Measurements from ENCODE around the gene CENPM.

GRCh38 chr22:41939981-41940831 is 6.7 kb downstream of the CENPM start:
- TF ChIP-seq, protein P1, sequence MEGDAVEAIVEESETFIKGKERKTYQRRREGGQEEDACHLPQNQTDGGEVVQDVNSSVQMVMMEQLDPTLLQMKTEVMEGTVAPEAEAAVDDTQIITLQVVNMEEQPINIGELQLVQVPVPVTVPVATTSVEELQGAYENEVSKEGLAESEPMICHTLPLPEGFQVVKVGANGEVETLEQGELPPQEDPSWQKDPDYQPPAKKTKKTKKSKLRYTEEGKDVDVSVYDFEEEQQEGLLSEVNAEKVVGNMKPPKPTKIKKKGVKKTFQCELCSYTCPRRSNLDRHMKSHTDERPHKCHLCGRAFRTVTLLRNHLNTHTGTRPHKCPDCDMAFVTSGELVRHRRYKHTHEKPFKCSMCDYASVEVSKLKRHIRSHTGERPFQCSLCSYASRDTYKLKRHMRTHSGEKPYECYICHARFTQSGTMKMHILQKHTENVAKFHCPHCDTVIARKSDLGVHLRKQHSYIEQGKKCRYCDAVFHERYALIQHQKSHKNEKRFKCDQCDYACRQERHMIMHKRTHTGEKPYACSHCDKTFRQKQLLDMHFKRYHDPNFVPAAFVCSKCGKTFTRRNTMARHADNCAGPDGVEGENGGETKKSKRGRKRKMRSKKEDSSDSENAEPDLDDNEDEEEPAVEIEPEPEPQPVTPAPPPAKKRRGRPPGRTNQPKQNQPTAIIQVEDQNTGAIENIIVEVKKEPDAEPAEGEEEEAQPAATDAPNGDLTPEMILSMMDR (optimal IDR thresholded peaks at IDR 0.05 in 1 of 3, IDR thresholded peaks at IDR 0.05 in 1 of 3, conservative IDR thresholded peaks at IDR 0.05 in 1 of 3; ENCODE audit: extremely low read depth in 1 of 3, insufficient read depth in 2 of 3, low read length in 3 of 3): no peak
- TF ChIP-seq EZH2 (IDR thresholded peaks at IDR 0.05; ENCODE audit: low read length): no peak
